K562 (cell line): ENCODE data around the gene ATP8B4. TPM values are rescaled to one million over a fixed set of nuclear protein-coding genes. Genes with fewer than 3 reads are reported as not detected.

Experiments
- ATAC-seq: fragments of 200-7000 bp; cut with Tn5 transposase; 3 replicates; pipeline ENCODE4 v1.9.1; 2020; ENCODE audit warnings: moderate library complexity
- BruUV-seq: library from RNA; stranded (reverse); fragments of 400-500 nt; replicated peaks from 2 replicates; lab custom pipeline; 2021; lab: Mats Ljungman, UMichigan
- CTCF ChIA-PET: fragments of 300-600 bp; formaldehyde crosslinking; extraction: SDS; loops from one replicate; lab custom pipeline; 2021; ENCODE audit warnings: low intra/inter-chr PET ratio; lab: Yijun Ruan, JAX
- POLR2A ChIA-PET: fragments of 300-600, 350-650 bp; sonication (Branson Sonifier 250); formaldehyde crosslinking; extraction: SDS; loops from one replicate; lab custom pipeline; 2021; ENCODE audit warnings: antibody characterized with exemption, inconsistent platforms; lab: Yijun Ruan, JAX
- DNase-seq, 4 experiments: peaks; one replicate each; pipeline versions ENCODE4 v3.0.0 to v3.0.0-alpha.2; 2011 to 2018; ENCODE audit warnings: low spot score in 3 of 4, mixed read lengths in 3 of 4; ENCODE audit errors: extremely low read depth in 1 of 4
- FAIRE-seq: peaks from 2 replicates; lab custom pipeline; 2011; peaks lifted over from hg19 to GRCh38; lab: Jason Lieb, UNC
- H2AFZ ChIP-seq: 2 replicates; pipeline ENCODE4 v1.6.0; 2011; ENCODE audit warnings: low read depth, low read length, control low read depth, inconsistent platforms
- H3K27ac ChIP-seq: fragments of 200-600 bp; 3 replicates; pipeline ENCODE4 v1.8.0; 2011; ENCODE audit warnings: low read depth, mild to moderate bottlenecking, control low read depth, inconsistent platforms, low read length, moderate library complexity, mixed read lengths; ENCODE audit errors: extremely low read depth
- H3K27me3 ChIP-seq, 2 experiments: fragments of 300-600 bp in 1 of 2; 2 replicates in 1 of 2; 3 replicates in 1 of 2; pipeline versions ENCODE4 v1.6.0 to v1.8.0; 2011; ENCODE audit warnings: inconsistent platforms in 2 of 2, low read length in 2 of 2, mild to moderate bottlenecking in 1 of 2, mixed read lengths in 1 of 2, moderate library complexity in 1 of 2; ENCODE audit not compliant: control insufficient read depth in 2 of 2, insufficient read depth in 2 of 2
- H3K36me3 ChIP-seq: fragments of 300-600 bp; 3 replicates; pipeline ENCODE4 v1.8.0; 2011; ENCODE audit warnings: mild to moderate bottlenecking, low read length, inconsistent platforms; ENCODE audit not compliant: control insufficient read depth, insufficient read depth
- H3K4me1 ChIP-seq, 2 experiments: fragments of 200-600 bp in 1 of 2; replicated peaks in 1 of 2; 2 replicates in 1 of 2; 3 replicates in 1 of 2; pipeline versions ENCODE4 v1.5.1 to v1.8.0; 2011; ENCODE audit warnings: inconsistent platforms in 2 of 2, low read length in 2 of 2, mild to moderate bottlenecking in 1 of 2, mixed read lengths in 1 of 2, moderate library complexity in 1 of 2; ENCODE audit not compliant: control insufficient read depth in 2 of 2, insufficient read depth in 2 of 2
- H3K4me2 ChIP-seq: 2 replicates; pipeline ENCODE4 v1.6.1; 2011; ENCODE audit warnings: low read length, control low read depth, inconsistent platforms, mixed read lengths; ENCODE audit not compliant: insufficient read depth
- H3K4me3 ChIP-seq: fragments of 200-600 bp; sonication (generic), shearing (Covaris generic); 2 replicates; pipeline ENCODE4 v1.5.1; 2016; ENCODE audit warnings: control low read depth, inconsistent platforms
- H3K79me2 ChIP-seq: fragments of 200-600 bp; 3 replicates; pipeline ENCODE4 v1.8.0; 2011; ENCODE audit warnings: low read length, inconsistent platforms; ENCODE audit not compliant: control insufficient read depth, insufficient read depth
- H3K9ac ChIP-seq, 2 experiments: 2 replicates each; pipeline versions ENCODE4 v1.6.0 to v1.6.1; 2011; ENCODE audit warnings: low read depth in 2 of 2, low read length in 2 of 2, control low read depth in 1 of 2, inconsistent platforms in 1 of 2, mild to moderate bottlenecking in 1 of 2, mixed read lengths in 1 of 2; ENCODE audit not compliant: insufficient read depth in 1 of 2
- H3K9me1 ChIP-seq: one replicate; pipeline ENCODE4 v1.6.0; 2011; ENCODE audit warnings: inconsistent platforms, mild to moderate bottlenecking, low read length, moderate library complexity; ENCODE audit not compliant: control insufficient read depth, insufficient read depth
- H3K9me3 ChIP-seq: replicated peaks from 2 replicates; pipeline ENCODE4 v1.5.1; 2011; ENCODE audit warnings: low read depth, low read length, inconsistent platforms; ENCODE audit not compliant: control insufficient read depth, insufficient read depth
- H4K20me1 ChIP-seq: replicated peaks from 2 replicates; pipeline ENCODE4 v1.6.1; 2011; ENCODE audit warnings: low read length, inconsistent platforms, mixed read lengths; ENCODE audit not compliant: control insufficient read depth, insufficient read depth
- CBFB ChIP-seq: sonication (generic); formaldehyde crosslinking; IDR thresholded peaks from 2 replicates; pipeline ENCODE4 v1.4.0; 2020; ENCODE audit warnings: mild to moderate bottlenecking, missing genetic modification reagents
- FUS ChIP-seq: fragments of 200-400 bp; formaldehyde crosslinking; optimal IDR thresholded peaks from 2 replicates; pipeline ENCODE3; 2017; ENCODE audit warnings: low read depth, low read length
- HSF4 ChIP-seq: fragments of 250-450 bp; sonication (Bioruptor Pico); IDR thresholded peaks from 2 replicates; pipeline ENCODE4 v2.1.2; 2022; ENCODE audit warnings: mild to moderate bottlenecking, moderate library complexity, borderline replicate concordance
- ILF3 ChIP-seq: fragments of 450-650 bp; IDR thresholded peaks from 2 replicates; pipeline ENCODE4 v1.6.1; 2018; ENCODE audit warnings: antibody characterized with exemption, mild to moderate bottlenecking, moderate library complexity, borderline replicate concordance
- PATZ1 ChIP-seq: fragments of 250-450 bp; sonication (Bioruptor Pico); IDR thresholded peaks from 2 replicates; pipeline ENCODE4 v1.5.0; 2020; ENCODE audit warnings: mild to moderate bottlenecking, borderline replicate concordance
- POLR2B ChIP-seq: fragments of 450-650 bp; IDR thresholded peaks from 2 replicates; pipeline ENCODE4 v1.6.1; 2018; ENCODE audit warnings: low read depth; ENCODE audit not compliant: partially characterized antibody
- POLR3A ChIP-seq: IDR thresholded peaks from 2 replicates; pipeline ENCODE4 v1.6.1; 2011; ENCODE audit warnings: borderline replicate concordance, mild to moderate bottlenecking, moderate library complexity; ENCODE audit not compliant: insufficient read length, insufficient read depth; ENCODE audit errors: extremely low read depth
- PYGO2 ChIP-seq: fragments of 450-650 bp; IDR thresholded peaks from 2 replicates; pipeline ENCODE4 v1.6.1; 2016; ENCODE audit warnings: mild to moderate bottlenecking, missing genetic modification characterization, moderate library complexity, missing compliant biosample characterization
- SMARCA4 ChIP-seq: fragments of 450-650 bp; IDR thresholded peaks from 2 replicates; pipeline ENCODE4 v1.6.1; 2016
- ZNF232 ChIP-seq: sonication (generic); formaldehyde crosslinking; IDR thresholded peaks from 2 replicates; pipeline ENCODE4 v1.8.0; 2022; ENCODE audit warnings: mild to moderate bottlenecking, missing genetic modification reagents
- WGBS: fragments of 100-300 bp; shearing (Covaris generic); methylation state at CpG from one replicate; pipeline ENCODE4 v1.1.6; 2016; ENCODE audit warnings: low coverage, mixed read lengths; ENCODE audit not compliant: insufficient coverage; ENCODE audit errors: missing lambda C conversion rate; 5-methylcytosine and 5-hydroxymethylcytosine counted together
- in situ Hi-C: fragments of 300-500 bp; cut with MboI; formaldehyde crosslinking; loops from 4 replicates; pipeline ENCODE4 v1.15.0; 2018; ENCODE audit warnings: inconsistent platforms, mixed read lengths
- intact Hi-C: fragments of 100-400 bp; cut with micrococcal nuclease; formaldehyde crosslinking; loops from 2 replicates; pipeline ENCODE4 v1.14.2; 2022
- polyA plus RNA-seq, 8 experiments: library from polyadenylated mRNA; depleted of rRNA in 4 of 8; stranded (reverse) in 5 of 8; unstranded in 3 of 8; fragments of >200 nt; fragmentation: Nextera tagmentation in 2 of 8; fragmentation: Illumina TruSeq in 1 of 8; extraction: Ambion mirVana in 2 of 8; extraction: Trizol in 1 of 8; gene quantifications; 2 replicates each; pipeline versions ENCODE4 v1.2.1 to v1.2.3, GENCODE V29; 2011 to 2014; ENCODE audit warnings: inconsistent platforms in 1 of 8, missing spikeins in 1 of 8
- total RNA-seq, 7 experiments: library from RNA; depleted of rRNA in 6 of 7; stranded (reverse); fragments of >200 nt in 6 of 7; fragmentation: Illumina TruSeq in 2 of 7; extraction: Trizol in 2 of 7; gene quantifications; 2 replicates each; pipeline versions ENCODE4 v1.2.1 to v1.2.3, GENCODE V29; 2011 to 2021; ENCODE audit warnings: low replicate concordance in 1 of 7
- TF ChIP-seq, protein P1 (sequence below): sonication (generic); formaldehyde crosslinking; IDR thresholded peaks from 2 replicates; pipeline ENCODE4 v1.8.0; 2022; ENCODE audit warnings: missing genetic modification reagents, mild to moderate bottlenecking, moderate library complexity, borderline replicate concordance
- TF ChIP-seq, protein P2 (sequence below): fragments of 250-450 bp; sonication (Bioruptor Pico); IDR thresholded peaks from 2 replicates; pipeline ENCODE4 v1.6.1; 2021; ENCODE audit warnings: mild to moderate bottlenecking
- TF ChIP-seq, protein P3 (sequence below): sonication (generic); formaldehyde crosslinking; IDR thresholded peaks from 2 replicates; pipeline ENCODE4 v1.8.0; 2023; ENCODE audit warnings: mild to moderate bottlenecking, missing genetic modification reagents

ATP8B4 gene
- total and polyA plus RNA-seq, 9 of the 15 experiments (the other 6 are each of a cell fraction or from before 2014, with no cell fraction given) = 0.14 to 2.5 (median 0.44) TPM

DNA sequence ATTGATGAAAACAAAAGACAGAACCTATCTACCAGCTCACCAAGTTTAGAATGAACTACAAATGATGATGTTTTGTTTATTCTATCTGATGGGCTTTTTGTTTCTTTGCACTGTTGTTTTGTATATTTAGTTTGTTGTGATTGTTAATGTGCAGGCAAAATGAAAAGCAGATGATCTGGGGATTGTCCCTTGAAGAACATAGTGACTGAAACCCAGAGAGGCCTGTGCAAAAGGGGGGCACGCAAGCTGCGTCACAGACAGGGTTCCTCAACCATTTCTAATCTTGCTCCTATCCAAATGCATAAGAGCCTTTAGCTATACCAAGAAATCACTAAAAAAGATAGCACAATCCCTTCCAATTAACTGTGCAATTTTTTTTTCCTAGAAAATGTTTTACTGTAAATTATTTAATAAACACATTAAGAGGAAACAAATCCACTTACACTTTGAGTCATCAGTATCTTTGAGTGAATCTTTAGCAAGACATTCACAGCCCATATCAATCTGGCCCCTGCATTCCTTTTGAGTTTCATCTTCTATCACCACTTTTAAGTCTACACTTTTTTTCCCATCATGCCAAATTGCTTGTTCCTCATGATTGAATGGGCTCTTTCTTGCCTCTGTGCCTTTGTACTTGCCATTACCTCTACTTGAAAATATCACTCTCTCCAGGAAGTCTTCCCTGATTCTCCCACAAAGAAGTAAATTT, 220.3 kb downstream of the ATP8B4 start:
- Histone ChIP-seq H3K9me1 (no peaks in the 10 kb centered on the region), H3K9ac (no peak overlapping the region), H3K27ac (no peak overlapping the region), H3K36me3 (no peaks in the 10 kb centered on the region), H2AFZ (no peak overlapping the region), H3K27me3 (no peaks in the 10 kb centered on the region), H3K79me2 (no peaks in the 10 kb centered on the region), H3K4me2 (no peak overlapping the region), H3K4me3 (no peak overlapping the region), H4K20me1 (no peaks in the 10 kb centered on the region), H3K9me3 (no peaks in the 10 kb centered on the region), H3K4me1 (no peaks in the 10 kb centered on the region)
- BruUV-seq = no TSS peak
- TF ChIP-seq PATZ1 (CRISPR knock-in tag) (no peak), HSF4 (CRISPR knock-in tag) (no peak), CBFB (CRISPR knock-in tag) (no peak), SMARCA4 (no peak), ZNF232 (no peak), POLR3A (no peak), PYGO2 (tag) (no peak), ILF3 (no peak), FUS (no peak), POLR2B (no peak)
- TF ChIP-seq, protein P1, sequence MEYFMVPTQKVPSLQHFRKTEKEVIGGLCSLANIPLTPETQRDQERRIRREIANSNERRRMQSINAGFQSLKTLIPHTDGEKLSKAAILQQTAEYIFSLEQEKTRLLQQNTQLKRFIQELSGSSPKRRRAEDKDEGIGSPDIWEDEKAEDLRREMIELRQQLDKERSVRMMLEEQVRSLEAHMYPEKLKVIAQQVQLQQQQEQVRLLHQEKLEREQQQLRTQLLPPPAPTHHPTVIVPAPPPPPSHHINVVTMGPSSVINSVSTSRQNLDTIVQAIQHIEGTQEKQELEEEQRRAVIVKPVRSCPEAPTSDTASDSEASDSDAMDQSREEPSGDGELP (CRISPR knock-in tag) = no peak
- TF ChIP-seq, protein P2, sequence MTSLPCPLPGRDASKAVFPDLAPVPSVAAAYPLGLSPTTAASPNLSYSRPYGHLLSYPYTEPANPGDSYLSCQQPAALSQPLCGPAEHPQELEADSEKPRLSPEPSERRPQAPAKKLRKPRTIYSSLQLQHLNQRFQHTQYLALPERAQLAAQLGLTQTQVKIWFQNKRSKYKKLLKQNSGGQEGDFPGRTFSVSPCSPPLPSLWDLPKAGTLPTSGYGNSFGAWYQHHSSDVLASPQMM (CRISPR knock-in tag) = no peak
- TF ChIP-seq, protein P3, sequence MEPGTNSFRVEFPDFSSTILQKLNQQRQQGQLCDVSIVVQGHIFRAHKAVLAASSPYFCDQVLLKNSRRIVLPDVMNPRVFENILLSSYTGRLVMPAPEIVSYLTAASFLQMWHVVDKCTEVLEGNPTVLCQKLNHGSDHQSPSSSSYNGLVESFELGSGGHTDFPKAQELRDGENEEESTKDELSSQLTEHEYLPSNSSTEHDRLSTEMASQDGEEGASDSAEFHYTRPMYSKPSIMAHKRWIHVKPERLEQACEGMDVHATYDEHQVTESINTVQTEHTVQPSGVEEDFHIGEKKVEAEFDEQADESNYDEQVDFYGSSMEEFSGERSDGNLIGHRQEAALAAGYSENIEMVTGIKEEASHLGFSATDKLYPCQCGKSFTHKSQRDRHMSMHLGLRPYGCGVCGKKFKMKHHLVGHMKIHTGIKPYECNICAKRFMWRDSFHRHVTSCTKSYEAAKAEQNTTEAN (CRISPR knock-in tag) = no peak
- in situ Hi-C loops (loop anchor here (25.0 kb wide), 1 partner anchor 414 kb away; no protein-coding TSS in a partner anchor), intact Hi-C loops (no loop called here)
- no peak for ATAC-seq
- no peak for FAIRE-seq
- POLR2A ChIA-PET = no interaction called here
- WGBS = 0% methylated on average over 2 of the region's 2 CpGs
- CTCF ChIA-PET = no interaction called here
- no peak for DNase-seq
